CD14-positive monocyte (primary cell): ENCODE measurements around the gene SPINT3. TPM values are rescaled to one million over a fixed set of nuclear protein-coding genes. Genes with fewer than 3 reads are reported as not detected.
A peak's percentile ranks its signal among the peaks of the same experiment; 100 is the strongest.
"Not testable (repeated sequence)": the region's sequence is repeated elsewhere in the genome, so short reads cannot be mapped to it uniquely, and the experiment has no call there.

ENCODE experiments used
- DNase-seq, 3 donors: peaks; one replicate each; pipeline ENCODE4 v3.0.0-alpha.2; 2011 to 2022
- H2AFZ ChIP-seq: 2 replicates; pipeline ENCODE4 v1.6.0; 2012; ENCODE audit warnings: mild to moderate bottlenecking, low read depth, low read length, inconsistent platforms; ENCODE audit not compliant: insufficient read depth, poor library complexity, severe bottlenecking
- H3K27ac ChIP-seq, 2 donors: 1 replicate in 1 of 2; 2 replicates in 1 of 2; pipeline ENCODE4 v1.5.1; 2012 to 2013; ENCODE audit warnings: low read length in 2 of 2, control low read depth in 1 of 2, inconsistent platforms in 1 of 2, low read depth in 1 of 2, mild to moderate bottlenecking in 1 of 2
- H3K27me3 ChIP-seq, 2 donors: one replicate each; pipeline versions ENCODE4 v1.6.0 to v1.6.1; 2011 to 2013; ENCODE audit warnings: low read length in 2 of 2; ENCODE audit not compliant: control insufficient read depth in 2 of 2, insufficient read depth in 2 of 2
- H3K36me3 ChIP-seq, 2 donors: replicated peaks in 1 of 2; 1 replicate in 1 of 2; 2 replicates in 1 of 2; pipeline versions ENCODE4 v1.5.1 to v1.6.1; 2012 to 2013; ENCODE audit warnings: low read length in 2 of 2, control low read depth in 1 of 2, inconsistent platforms in 1 of 2, mild to moderate bottlenecking in 1 of 2; ENCODE audit not compliant: insufficient read depth in 2 of 2, control insufficient read depth in 1 of 2
- H3K4me1 ChIP-seq, 2 donors: 1 replicate in 1 of 2; 2 replicates in 1 of 2; pipeline versions ENCODE4 v1.5.1 to v1.6.1; 2012 to 2013; ENCODE audit warnings: low read length in 2 of 2, control low read depth in 1 of 2, inconsistent platforms in 1 of 2, mild to moderate bottlenecking in 1 of 2, moderate library complexity in 1 of 2; ENCODE audit not compliant: insufficient read depth in 2 of 2, control insufficient read depth in 1 of 2
- H3K4me2 ChIP-seq: replicated peaks from 2 replicates; pipeline ENCODE3; 2012; ENCODE audit warnings: low read length, moderate library complexity, mild to moderate bottlenecking; ENCODE audit not compliant: poor library complexity, severe bottlenecking; ENCODE audit errors: extremely low read depth
- H3K4me3 ChIP-seq, 3 experiments: fragments of 200-600 bp in 1 of 3; sonication (generic) in 1 of 3; replicated peaks in 1 of 3; 1 replicate in 2 of 3; 2 replicates in 1 of 3; pipeline ENCODE4 v1.5.1; 2011 to 2013; ENCODE audit warnings: low read length in 3 of 3, mild to moderate bottlenecking in 3 of 3, control low read depth in 2 of 3, low read depth in 2 of 3, inconsistent platforms in 1 of 3, moderate library complexity in 1 of 3
- H3K79me2 ChIP-seq: 2 replicates; pipeline ENCODE4 v1.6.0; 2012; ENCODE audit warnings: mild to moderate bottlenecking, control low read depth, inconsistent platforms, low read length, moderate library complexity; ENCODE audit not compliant: insufficient read depth
- H3K9ac ChIP-seq: 2 replicates; pipeline ENCODE4 v1.6.0; 2017; ENCODE audit warnings: low read length, mild to moderate bottlenecking; ENCODE audit not compliant: insufficient read depth, poor library complexity, severe bottlenecking
- H3K9me3 ChIP-seq, 2 donors: replicated peaks in 1 of 2; 1 replicate in 1 of 2; 2 replicates in 1 of 2; pipeline versions ENCODE4 v1.5.1 to v1.6.1; 2012 to 2013; ENCODE audit warnings: low read length in 2 of 2, control low read depth in 1 of 2; ENCODE audit not compliant: control insufficient read depth in 1 of 2, insufficient read depth in 1 of 2
- H4K20me1 ChIP-seq: 2 replicates; pipeline ENCODE4 v1.6.0; 2012; ENCODE audit warnings: mild to moderate bottlenecking, low read length, control low read depth, moderate library complexity; ENCODE audit not compliant: insufficient read depth
- H3K27ac Mint-ChIP-seq, 7 donors: one replicate each; pipeline ENCODE4 v1.8.0; 2020; ENCODE audit warnings: mild to moderate bottlenecking in 7 of 7, mixed read lengths in 7 of 7, moderate library complexity in 6 of 7, inconsistent platforms in 2 of 7
- H3K27me3 Mint-ChIP-seq, 3 donors: one replicate each; pipeline ENCODE4 v1.8.0; 2021 to 2022; ENCODE audit warnings: low read depth in 3 of 3, mild to moderate bottlenecking in 3 of 3, mixed read lengths in 3 of 3, moderate library complexity in 3 of 3, inconsistent platforms in 1 of 3
- H3K36me3 Mint-ChIP-seq, 2 donors: one replicate each; pipeline ENCODE4 v1.8.0; 2020; ENCODE audit warnings: mixed read lengths in 2 of 2, inconsistent platforms in 1 of 2, mild to moderate bottlenecking in 1 of 2
- H3K4me1 Mint-ChIP-seq: one replicate; pipeline ENCODE4 v1.8.0; 2020; ENCODE audit warnings: mild to moderate bottlenecking, mixed read lengths
- H3K4me3 Mint-ChIP-seq, 2 donors: one replicate each; pipeline ENCODE4 v1.8.0; 2020; ENCODE audit warnings: mild to moderate bottlenecking in 2 of 2, mixed read lengths in 2 of 2, moderate library complexity in 1 of 2
- H3K9me3 Mint-ChIP-seq, 7 donors: one replicate each; pipeline ENCODE4 v1.8.0; 2020 to 2022; ENCODE audit warnings: mixed read lengths in 7 of 7, mild to moderate bottlenecking in 6 of 7, moderate library complexity in 6 of 7, inconsistent platforms in 2 of 7
- CTCF ChIP-seq: fragments of 200-600 bp; IDR thresholded peaks from one replicate; pipeline ENCODE4 v1.8.0; 2022; ENCODE audit warnings: antibody characterized with exemption, mild to moderate bottlenecking
- WGBS: methylation state at CpG from one replicate; pipeline ENCODE4 v1.1.5; 2013; ENCODE audit warnings: missing lambda C conversion rate; ENCODE audit not compliant: insufficient coverage; 5-methylcytosine and 5-hydroxymethylcytosine counted together
- intact Hi-C, 2 donors: fragments of 100-400 bp; cut with micrococcal nuclease; formaldehyde crosslinking; loops; one replicate each; pipeline versions ENCODE4 v1.15.0 to v1.15.1; 2023
- polyA plus RNA-seq, 3 donors: library from polyadenylated mRNA; depleted of rRNA in 1 of 3; unstranded in 2 of 3; stranded (reverse) in 1 of 3; fragments of 300-500 nt in 2 of 3; fragments of >200 nt in 1 of 3; fragmentation: Illumina TruSeq in 2 of 3; gene quantifications; 1 replicate in 2 of 3; 2 replicates in 1 of 3; pipeline ENCODE4 v1.2.3, GENCODE V29; 2012 to 2021

The SPINT3 gene
- polyA plus RNA-seq, 3 donors, result not detected

- no peak for TF ChIP-seq CTCF
- H4K20me1 ChIP-seq, result no peaks in the 10 kb centered on the region
- H3K4me1 Mint-ChIP-seq, result no peaks in the 10 kb centered on the region
- H3K9ac ChIP-seq, result no peak overlapping the region
- H3K4me3 Mint-ChIP-seq, result no peak overlapping the region
- intact Hi-C loops, result no loop called here
- WGBS, result 93% methylated on average over 6 of the region's 7 CpGs
- H3K27me3 ChIP-seq, result peaks cover 0 to 17% of the 10 kb centered on the region in 2 donors
- H3K27ac ChIP-seq, result no peak overlapping the region
- H3K9me3 ChIP-seq, result peaks cover 0 to 6% of the 10 kb centered on the region in 2 donors
- H3K4me3 ChIP-seq, result no peak overlapping the region
- H3K36me3 ChIP-seq, result no peaks in the 10 kb centered on the region
- peaks cover 0 to 9% (median 2%) of the 10 kb centered on the region in 7 donors for H3K9me3 Mint-ChIP-seq
- H3K27ac Mint-ChIP-seq, result no peak overlapping the region
- no peak overlapping the region for H2AFZ ChIP-seq
- no peaks in the 10 kb centered on the region for H3K4me1 ChIP-seq
- H3K27me3 Mint-ChIP-seq, result peaks cover 9 to 22% (median 14%) of the 10 kb centered on the region in 3 donors
- H3K79me2 ChIP-seq, result no peaks in the 10 kb centered on the region
- no peak for DNase-seq
- no peaks in the 10 kb centered on the region for H3K36me3 Mint-ChIP-seq
- H3K4me2 ChIP-seq, result no peak overlapping the region
These were observed 35.6 kb downstream of the SPINT3 start for GRCh38 chr20:45479822-45480221.

GRCh38 chr20:45477530-45478148, 37.8 kb downstream of the SPINT3 start:
- not testable (repeated sequence) for H3K27me3 ChIP-seq, H3K4me3 ChIP-seq
- WGBS, result 94% methylated on average over 3 of the region's 7 CpGs

GRCh38 chr20:45472286-45472685, 43.1 kb downstream of the SPINT3 start:
- Histone ChIP-seq H3K27me3 (peaks cover 28 to 49% of the 10 kb centered on the region in 2 donors), H3K4me1 (peaks cover 13 to 16% of the 10 kb centered on the region in 2 donors), H3K9me3 (peaks cover under 1 to 18% of the 10 kb centered on the region in 2 donors)
- H3K27ac Mint-ChIP-seq, H2AFZ ChIP-seq, DNase-seq, H3K4me3 ChIP-seq, H3K36me3 ChIP-seq, H4K20me1 ChIP-seq, H3K27ac ChIP-seq, H3K4me2 ChIP-seq, H3K9ac ChIP-seq, H3K79me2 ChIP-seq, intact Hi-C loops: not testable (repeated sequence)
- H3K4me3 Mint-ChIP-seq, result peak overlapping the region in 1 of 2 donors; percentile 61
- H3K27me3 Mint-ChIP-seq, result peaks cover 55 to 67% (median 62%) of the 10 kb centered on the region in 3 donors
- H3K4me1 Mint-ChIP-seq, result peaks cover 14% of the 10 kb centered on the region
- peaks cover 0 to 11% of the 10 kb centered on the region in 2 donors for H3K36me3 Mint-ChIP-seq
- WGBS, result 40% methylated on average over 1 of the region's 3 CpGs
- peaks cover 0 to 16% (median 4%) of the 10 kb centered on the region in 7 donors for H3K9me3 Mint-ChIP-seq

More at GRCh38 chr20:45477530-45478148, 37.8 kb downstream of the SPINT3 start:
- H3K4me1 Mint-ChIP-seq, H3K9me3 Mint-ChIP-seq, H4K20me1 ChIP-seq, H3K9ac ChIP-seq, H3K79me2 ChIP-seq, DNase-seq, H3K4me3 Mint-ChIP-seq, H3K4me1 ChIP-seq, H2AFZ ChIP-seq, H3K27ac ChIP-seq, H3K9me3 ChIP-seq, H3K4me2 ChIP-seq, intact Hi-C loops, H3K36me3 Mint-ChIP-seq, H3K27ac Mint-ChIP-seq, H3K36me3 ChIP-seq: not testable (repeated sequence)
- peaks cover 19 to 30% (median 23%) of the 10 kb centered on the region in 3 donors for H3K27me3 Mint-ChIP-seq
